HPDE6-E6E7 (cell line): Measurements from ENCODE around the gene PXMP2.
"Not testable (repeated sequence)": the region's sequence is repeated elsewhere in the genome, so short reads cannot be mapped to it uniquely, and the experiment has no call there.

Experiments used
- DNase-seq: peaks from one replicate; pipeline ENCODE4 v3.0.0; 2011; ENCODE audit warnings: missing footprints; ENCODE audit errors: extremely low spot score

Gene PXMP2

GRCh38 chr12:132660052-132660451 lies 27.3 kb upstream of the PXMP2 start:
- DNase-seq = no peak

GRCh38 chr12:132660996-132661395 lies 26.4 kb upstream of the PXMP2 start:
- DNase-seq = no peak

- DNase-seq = no peak
Observed at GRCh38 chr12:132661972-132662371, 25.4 kb upstream of the PXMP2 start.

DNA sequence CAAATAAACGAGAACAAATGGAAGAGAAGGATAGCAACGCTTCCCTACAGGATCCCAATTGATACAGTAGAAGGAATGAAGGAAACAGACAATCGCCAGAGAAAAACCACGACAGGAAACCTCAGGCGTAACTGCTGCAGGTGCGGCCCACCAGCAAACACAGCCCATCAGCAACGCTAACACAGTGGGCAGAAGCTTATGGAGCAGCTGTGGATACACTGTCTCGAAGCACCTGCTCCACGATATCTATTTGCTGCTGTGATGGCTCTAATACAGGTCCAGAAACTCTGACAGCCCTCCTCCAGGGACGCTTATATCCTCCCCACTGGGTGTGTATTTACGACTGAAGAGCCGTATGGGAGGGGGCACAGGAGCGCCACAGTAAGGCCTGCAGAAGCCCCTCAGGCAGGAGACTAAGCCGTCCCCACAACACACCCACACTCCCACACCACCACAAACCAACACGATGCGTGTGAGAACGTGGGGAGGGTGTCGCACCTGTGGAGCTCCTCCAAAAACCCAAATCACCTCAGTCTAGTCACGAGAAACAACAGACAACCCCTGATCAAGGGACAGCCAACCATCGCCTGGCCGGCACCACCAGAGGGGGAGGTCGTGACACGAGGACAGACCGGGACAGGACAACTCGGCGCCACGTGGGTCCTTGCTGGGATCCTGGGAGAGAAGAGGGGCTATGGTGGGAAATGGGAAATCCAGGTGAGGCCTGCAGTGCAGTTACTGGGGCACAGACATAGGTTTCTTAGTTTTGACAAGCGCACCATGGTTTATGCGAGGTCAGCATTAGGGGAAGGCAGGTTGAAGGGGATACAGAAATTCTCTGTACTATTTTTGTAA lies 24.3 kb upstream of the PXMP2 start:
- DNase-seq = no peak

DNA sequence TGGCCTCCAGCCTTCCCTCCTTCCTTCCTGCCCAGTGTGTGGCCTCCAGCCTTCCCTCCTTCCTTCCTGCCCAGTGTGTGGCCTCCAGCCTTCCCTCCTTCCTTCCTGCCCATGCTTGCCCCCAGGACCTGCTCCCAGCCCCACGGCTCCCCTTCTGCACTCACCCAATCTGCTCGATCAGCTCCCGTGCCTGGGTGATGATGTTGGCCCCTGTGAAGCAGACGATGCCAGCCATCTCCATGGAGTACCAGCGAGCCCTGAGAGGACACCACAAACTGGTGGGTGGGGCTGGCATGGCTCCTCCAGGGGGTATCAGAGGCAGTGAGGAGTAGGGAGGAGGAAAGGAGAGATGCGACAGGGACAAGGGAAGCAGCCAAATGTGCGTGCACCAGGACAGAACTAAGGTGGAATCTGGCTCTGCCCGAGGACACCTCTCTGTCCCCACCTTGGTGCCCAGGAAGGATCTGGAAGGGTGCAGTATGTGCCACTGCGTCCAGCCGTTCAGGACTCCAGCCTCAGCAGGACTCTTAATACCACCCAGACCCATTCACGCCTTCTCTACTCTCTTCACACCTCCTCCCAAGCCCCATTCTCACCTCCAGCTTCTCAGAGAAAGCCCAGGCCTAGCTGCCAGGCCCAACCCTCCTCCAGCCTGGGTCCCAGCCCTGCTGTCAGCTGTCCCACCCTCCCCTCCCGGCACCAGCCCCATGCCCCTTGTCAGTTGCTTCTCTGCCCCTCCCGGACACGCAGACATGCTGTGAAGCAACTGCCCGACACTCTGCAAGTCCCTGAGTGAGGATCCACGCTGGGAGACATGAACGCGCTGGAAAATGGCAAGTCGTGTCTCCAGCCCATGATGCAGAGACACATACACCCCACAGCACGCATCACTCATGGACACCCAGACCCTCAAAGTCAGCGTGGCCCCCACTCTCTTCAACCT lies 22.9 kb upstream of the PXMP2 start:
- DNase-seq = no peak

DNA sequence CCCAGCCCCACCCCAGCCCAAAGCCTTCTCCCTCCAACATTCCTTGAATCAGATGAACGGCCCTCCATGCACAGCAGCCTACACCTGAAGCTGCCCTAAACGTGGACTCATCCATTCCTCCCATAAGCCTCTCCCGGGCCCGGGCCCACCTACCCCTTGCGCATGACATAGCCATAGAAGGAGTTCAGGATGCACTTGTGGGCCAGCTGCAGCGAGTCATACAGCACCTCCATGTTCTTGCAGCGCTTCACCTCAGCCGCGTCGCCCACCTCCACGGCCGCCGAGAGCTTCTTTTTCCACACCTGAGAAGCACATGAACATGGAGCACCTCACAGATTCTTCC lies 22.3 kb upstream of the PXMP2 start:
- no peak for DNase-seq

DNA sequence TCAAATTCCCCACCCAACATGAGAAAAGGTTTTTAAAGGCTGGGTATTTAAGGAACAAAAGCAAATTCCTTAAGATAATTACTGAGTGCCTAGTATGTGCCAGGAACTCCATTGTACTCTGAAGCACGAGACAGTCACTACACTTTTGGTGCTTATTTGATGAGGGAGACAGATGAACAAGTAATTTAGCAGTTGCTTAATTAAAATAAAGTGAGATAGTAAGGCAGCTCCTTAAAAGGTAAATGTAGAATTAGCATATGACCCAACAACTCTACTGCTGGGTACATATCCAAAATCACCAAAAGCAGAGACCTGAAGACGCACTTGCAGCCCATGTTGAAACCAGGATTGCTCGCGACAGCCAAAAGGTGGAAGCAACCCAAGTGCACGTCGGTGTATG lies 21.6 kb upstream of the PXMP2 start:
- no peak for DNase-seq

GRCh38 chr12:132668191-132669088 lies 18.9 kb upstream of the PXMP2 start:
- no peak for DNase-seq

DNA sequence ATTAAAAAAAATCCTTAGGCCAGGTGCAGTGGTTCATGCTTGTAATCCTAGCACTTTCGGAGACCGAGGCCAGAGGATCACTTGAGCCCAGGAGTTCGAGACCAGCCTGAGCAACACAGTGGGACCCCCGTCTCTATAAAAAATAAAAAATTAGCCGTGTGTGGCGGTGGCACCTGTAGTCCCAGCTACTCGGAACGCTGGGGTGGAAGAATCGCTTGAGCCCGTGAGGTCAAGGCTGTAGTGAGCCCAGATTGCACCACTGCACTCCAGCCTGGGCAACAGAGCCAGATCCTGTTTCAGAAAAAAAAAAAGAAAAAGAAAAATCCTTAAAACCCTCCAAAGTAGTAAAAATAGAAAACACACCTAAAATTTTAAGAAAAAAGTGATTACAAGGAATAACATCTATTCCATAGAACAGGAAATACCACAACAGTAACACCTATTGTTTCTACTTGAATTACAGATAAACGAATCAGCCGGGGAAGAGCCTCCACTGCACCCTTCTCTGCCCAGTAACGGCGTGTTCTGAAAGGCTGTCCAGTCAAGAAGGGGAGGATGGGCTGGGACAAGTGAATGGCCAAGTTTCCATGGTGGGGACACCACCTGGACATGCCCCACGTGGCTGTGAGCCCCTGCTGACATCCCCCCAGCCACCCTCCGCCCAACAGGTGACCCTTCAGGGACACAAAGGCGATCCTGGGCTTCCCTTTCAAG lies 18.1 kb upstream of the PXMP2 start:
- no peak for DNase-seq

DNA sequence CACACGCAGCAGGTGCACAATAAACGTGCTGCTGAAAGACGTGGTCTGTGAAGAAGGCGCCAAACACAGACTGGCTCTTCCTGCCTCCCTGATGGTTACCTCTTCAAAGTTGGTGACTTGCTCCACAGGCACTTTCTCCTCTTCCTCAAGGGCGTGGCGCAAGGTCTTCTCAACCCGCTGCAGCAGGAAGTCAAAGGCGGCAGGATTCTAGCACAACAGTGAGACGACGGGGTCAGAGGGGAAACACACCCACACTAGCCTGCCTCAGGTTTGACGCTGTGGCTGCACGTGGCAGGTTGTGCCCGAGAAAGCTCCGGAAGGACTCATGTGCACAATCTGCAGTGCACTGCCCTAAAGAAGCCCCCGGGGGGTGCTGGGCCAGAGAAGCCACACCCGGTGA lies 15.3 kb upstream of the PXMP2 start:
- DNase-seq = no peak

DNA sequence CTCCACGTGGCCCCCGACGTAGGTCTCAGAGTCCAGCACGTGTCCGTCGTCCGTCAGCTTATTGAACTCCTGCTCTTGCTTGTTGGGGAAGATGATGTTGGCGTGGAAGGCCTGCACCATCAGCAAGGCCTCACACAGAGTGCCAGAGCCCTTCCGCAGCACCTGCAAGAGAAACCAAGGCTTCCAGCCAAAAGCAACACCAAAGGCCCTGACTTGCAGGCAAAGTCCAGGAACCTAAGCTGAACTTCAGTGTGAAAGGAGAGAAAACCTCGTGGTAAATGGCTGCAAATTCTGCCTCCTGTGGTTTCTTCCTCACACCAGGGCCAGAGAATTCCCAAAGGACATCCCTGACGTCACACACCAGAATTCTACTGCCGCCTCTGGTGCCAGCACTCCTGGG lies 14.7 kb upstream of the PXMP2 start:
- DNase-seq = no peak

DNA sequence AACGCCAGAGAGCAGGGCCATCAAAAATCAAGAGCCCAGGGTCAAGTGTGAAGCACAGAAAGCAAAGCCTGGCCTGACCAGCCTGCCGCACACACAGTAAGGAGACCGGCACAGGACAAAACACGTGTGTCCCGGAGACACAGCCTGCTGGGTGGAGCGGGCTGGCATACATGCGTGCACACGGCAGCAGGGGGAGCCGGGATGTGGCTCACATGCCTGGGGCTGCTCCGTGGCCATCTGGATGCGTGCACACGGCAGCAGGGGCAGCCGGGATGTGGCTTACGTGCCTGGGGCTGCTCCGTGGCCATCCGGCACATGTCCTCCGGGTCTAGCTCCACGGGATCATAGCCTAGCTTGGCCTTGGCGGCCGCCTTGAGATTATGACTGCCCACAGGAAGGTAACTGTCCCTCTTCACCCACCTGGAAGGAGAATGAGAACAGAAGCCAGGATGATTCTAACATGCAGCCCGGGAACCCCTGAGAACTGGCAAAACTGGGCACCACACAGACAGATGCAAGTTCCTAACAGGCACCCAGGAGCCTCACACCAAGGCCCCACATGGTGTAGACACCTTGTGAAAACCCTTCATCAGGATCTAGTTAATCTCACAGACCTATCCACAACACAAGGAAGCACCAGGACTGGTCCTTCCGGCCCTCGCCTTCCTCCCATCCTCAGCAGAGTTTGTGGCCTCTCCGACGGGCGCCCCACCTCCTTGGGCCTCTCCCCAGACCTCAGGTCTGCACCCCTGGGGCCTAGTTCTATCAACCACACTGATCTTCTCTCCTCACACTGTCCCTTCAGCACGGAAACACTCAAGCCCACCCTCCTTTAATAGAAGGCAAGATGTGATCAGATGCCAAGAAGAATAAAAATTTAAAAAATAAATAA lies 13.9 kb upstream of the PXMP2 start:
- DNase-seq = no peak

DNA sequence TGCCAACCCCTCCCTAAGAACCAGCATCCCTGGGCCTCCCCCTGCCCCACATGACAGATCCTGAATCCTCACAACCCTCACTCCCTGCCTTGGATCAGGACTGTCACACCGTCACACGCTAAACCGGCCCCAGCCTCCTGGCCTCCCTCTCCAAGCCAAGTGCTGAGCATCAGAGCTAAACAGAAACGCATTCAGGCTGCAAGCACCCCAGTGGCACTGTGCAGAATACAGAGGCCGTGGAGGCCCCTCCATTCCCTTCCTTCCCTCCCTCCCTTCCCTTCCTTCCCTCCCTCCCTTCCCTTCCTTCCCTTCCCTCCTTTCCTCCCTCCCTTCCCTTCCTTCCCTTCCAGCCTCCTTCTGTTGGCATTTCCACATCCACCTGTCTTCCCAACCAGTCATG lies 12.8 kb upstream of the PXMP2 start:
- DNase-seq = no peak

- DNase-seq = no peak
Observed at GRCh38 chr12:132675757-132676432, 11.5 kb upstream of the PXMP2 start.

GRCh38 chr12:132677492-132677891 lies 9.9 kb upstream of the PXMP2 start:
- DNase-seq = no peak

DNA sequence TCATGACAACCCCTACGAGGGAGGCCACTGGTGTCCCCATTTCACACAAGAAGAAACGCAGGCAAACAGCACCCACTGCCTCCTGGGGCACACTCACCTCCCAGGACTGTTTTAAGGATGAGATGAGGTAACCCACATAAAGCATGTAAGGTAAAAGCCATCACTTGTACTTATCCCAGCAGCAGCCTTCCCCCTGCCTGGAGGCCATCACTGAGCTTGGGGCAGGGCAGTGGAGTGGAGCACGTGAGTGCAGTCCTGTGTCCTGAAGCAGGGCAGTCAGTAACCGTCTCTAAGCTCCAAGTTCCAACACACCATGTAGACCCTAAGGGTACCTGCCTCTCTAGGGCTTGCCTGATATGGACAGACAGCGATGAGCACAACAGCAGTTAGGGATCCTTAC lies 2.0 kb upstream of the PXMP2 start:
- no peak for DNase-seq

DNA sequence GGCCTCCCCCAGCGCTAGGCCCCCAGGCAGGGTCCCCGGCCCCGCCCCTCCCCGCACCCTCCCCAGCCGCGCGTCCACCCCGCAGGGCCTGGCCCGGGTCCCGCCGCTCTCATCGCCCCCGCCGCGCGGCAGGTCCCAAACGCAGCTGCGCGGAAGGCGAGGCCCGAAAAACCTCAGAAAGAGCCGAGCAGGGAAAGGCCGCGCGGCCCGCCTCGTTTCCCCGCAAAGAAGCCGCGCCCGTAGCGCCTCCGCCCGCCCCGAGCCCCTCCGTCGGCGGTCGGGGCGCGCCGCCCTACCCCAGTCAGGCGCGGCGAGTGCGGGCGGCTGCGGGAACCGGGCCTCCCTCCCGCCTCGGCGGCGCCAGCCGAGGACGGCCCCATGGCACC lies 569 bp upstream of the PXMP2 start:
- no peak for DNase-seq

DNA sequence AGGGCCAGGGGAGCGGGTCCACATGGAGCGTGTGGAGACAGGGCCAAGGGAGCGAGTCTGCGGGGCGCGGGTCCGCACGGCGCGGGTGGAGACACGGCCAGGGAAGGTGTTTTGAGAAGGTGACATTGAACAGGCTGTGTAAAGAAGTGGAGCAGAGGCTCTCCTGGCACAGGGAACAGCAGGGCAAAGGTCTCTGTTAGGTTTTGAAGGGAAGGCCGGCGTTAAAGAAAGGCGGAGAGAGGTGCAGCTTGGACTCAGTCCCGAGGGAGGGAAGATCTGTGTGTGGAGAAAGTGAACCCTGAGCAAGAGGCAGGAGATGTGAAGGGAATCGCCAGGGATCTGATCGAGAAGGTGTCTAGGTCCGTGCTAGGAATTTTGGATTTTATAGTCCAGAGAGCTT lies 1.8 kb downstream of the PXMP2 start:
- DNase-seq = no peak

DNA sequence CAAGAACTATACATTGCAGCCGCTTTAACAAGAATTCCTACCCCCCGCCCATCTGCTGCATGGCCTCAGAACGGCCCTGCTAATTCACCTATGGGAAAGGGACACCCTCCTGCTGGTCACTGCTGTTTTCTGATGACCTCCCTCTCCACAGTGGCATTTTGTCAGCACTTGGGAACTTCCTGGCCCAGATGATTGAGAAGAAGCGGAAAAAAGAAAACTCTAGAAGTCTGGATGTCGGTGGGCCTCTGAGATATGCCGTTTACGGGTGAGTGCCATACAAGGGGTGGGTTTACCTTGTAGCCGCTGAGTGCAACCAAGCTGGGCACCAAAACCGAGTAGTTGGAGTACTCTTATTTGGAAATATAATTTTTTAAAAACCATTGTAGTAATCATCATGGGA lies 2.7 kb downstream of the PXMP2 start:
- DNase-seq = no peak

DNA sequence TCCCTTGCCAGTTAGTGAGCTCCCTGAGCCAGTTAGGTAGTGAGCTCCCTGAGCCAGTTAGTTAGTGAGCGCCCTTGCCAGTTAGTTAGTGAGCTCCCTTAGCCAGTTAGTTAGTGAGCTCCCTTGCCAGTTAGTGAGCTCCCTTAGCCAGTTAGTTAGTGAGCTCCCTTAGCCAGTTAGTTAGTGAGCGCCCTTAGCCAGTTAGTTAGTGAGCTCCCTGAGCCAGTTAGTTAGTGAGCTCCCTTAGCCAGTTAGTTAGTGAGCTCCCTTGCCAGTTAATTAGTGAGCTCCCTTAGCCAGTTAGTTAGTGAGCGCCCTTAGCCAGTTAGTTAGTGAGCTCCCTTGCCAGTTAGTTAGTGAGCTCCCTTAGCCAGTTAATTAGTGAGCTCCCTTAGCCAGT lies 4.6 kb downstream of the PXMP2 start:
- DNase-seq = not testable (repeated sequence)
